Adrenal gland (tissue), 5 donors: Measurements from ENCODE around the gene CLCA1.

ENCODE experiments used
- CTCF ChIP-seq, 6 experiments: fragments of 450-650 bp in 4 of 6; fragments of 200-600 bp in 2 of 6; sonication (generic) in 1 of 6; IDR thresholded peaks; 1 replicate in 5 of 6; 2 replicates in 1 of 6; pipeline versions ENCODE4 v1.5.1 to v1.8.0; 2016 to 2021; ENCODE audit warnings: antibody characterized with exemption in 6 of 6, mild to moderate bottlenecking in 2 of 6, moderate library complexity in 1 of 6
- POLR2A ChIP-seq, 2 donors: fragments of 450-650 bp; IDR thresholded peaks; one replicate each; pipeline ENCODE4 v1.6.1; 2017; ENCODE audit warnings: antibody characterized with exemption in 2 of 2, mild to moderate bottlenecking in 2 of 2, moderate library complexity in 1 of 2
- donor health status: DM: no; HTN: no; CAD: no.

- TF ChIP-seq CTCF (IDR thresholded peaks at IDR 0.05), result peak; percentile 66 to 98 (median 93)
- no peak for TF ChIP-seq POLR2A (IDR thresholded peaks at IDR 0.05)
These were observed 31.4 kb downstream of the CLCA1 start for GRCh38 chr1:86499987-86500593.
